Measurements from ENCODE around the gene FAM83F.
"Not testable (repeated sequence)": the region's sequence is repeated elsewhere in the genome, so short reads cannot be mapped to it uniquely, and the experiment has no call there.

FAM83F gene

GRCh38 chr22:39966470-39966869 lies 28.3 kb upstream of the FAM83F start:
- DNase-seq = no peak

GRCh38 chr22:39967103-39967829 lies 27.5 kb upstream of the FAM83F start:
- no peak for DNase-seq

GRCh38 chr22:39967996-39968972 lies 26.5 kb upstream of the FAM83F start:
- no peak for DNase-seq

- DNase-seq = no peak
These were observed 24.0 kb upstream of the FAM83F start for GRCh38 chr22:39970742-39971141.

- no peak for DNase-seq
These were observed 22.1 kb upstream of the FAM83F start for GRCh38 chr22:39972641-39973040.

GRCh38 chr22:39973656-39974055 lies 21.1 kb upstream of the FAM83F start:
- DNase-seq = no peak

- DNase-seq = no peak
These were observed 20.7 kb upstream of the FAM83F start for GRCh38 chr22:39974065-39974464.

GRCh38 chr22:39979048-39979447 lies 15.7 kb upstream of the FAM83F start:
- DNase-seq = no peak

- no peak for DNase-seq
These were observed 15.3 kb upstream of the FAM83F start for GRCh38 chr22:39979458-39979857.

- no peak for DNase-seq
These were observed 14.2 kb upstream of the FAM83F start for GRCh38 chr22:39980596-39980995.

GRCh38 chr22:39983346-39983745 lies 11.4 kb upstream of the FAM83F start:
- DNase-seq = no peak

- no peak for DNase-seq
These were observed 10.7 kb upstream of the FAM83F start for GRCh38 chr22:39984006-39984405.

GRCh38 chr22:39984746-39985145 lies 10.0 kb upstream of the FAM83F start:
- no peak for DNase-seq

- no peak for DNase-seq
These were observed 9.2 kb upstream of the FAM83F start for GRCh38 chr22:39985383-39986035.

GRCh38 chr22:39988386-39989114 lies 6.2 kb upstream of the FAM83F start:
- DNase-seq = no peak

- DNase-seq = no peak
These were observed 5.1 kb upstream of the FAM83F start for GRCh38 chr22:39989633-39990032.

GRCh38 chr22:39990686-39991085 lies 4.1 kb upstream of the FAM83F start:
- no peak for DNase-seq

- no peak for DNase-seq
These were observed 3.4 kb upstream of the FAM83F start for GRCh38 chr22:39991159-39991860.

GRCh38 chr22:39992088-39992826 lies 2.5 kb upstream of the FAM83F start:
- no peak for DNase-seq

GRCh38 chr22:39992894-39993293 lies 1.9 kb upstream of the FAM83F start:
- DNase-seq = not testable (repeated sequence)

GRCh38 chr22:39994041-39994565 lies 651 bp upstream of the FAM83F start:
- no peak for DNase-seq
